OCI-LY1 (cell line): ENCODE data around the gene RXFP4.

ENCODE experiments used
- H2AFZ ChIP-seq: fragments of 200-600 bp; sonication (generic), shearing (Covaris generic); 2 replicates; pipeline ENCODE4 v1.6.0; 2014; ENCODE audit warnings: antibody characterized with exemption, mild to moderate bottlenecking, low read length
- H3F3A ChIP-seq: fragments of 200-600 bp; sonication (generic), shearing (Covaris generic); 2 replicates; pipeline ENCODE4 v1.6.0; 2014; ENCODE audit warnings: mild to moderate bottlenecking, antibody characterized with exemption, low read length, moderate library complexity; ENCODE audit not compliant: insufficient read depth
- H3K27ac ChIP-seq: fragments of 200-600 bp; sonication (generic); 2 replicates; pipeline ENCODE4 v1.5.1; 2014; ENCODE audit warnings: low read length, mixed run types, mild to moderate bottlenecking, low read depth; ENCODE audit not compliant: poor library complexity, severe bottlenecking
- H3K27me3 ChIP-seq: fragments of 200-600 bp; sonication (generic); 2 replicates; pipeline ENCODE4 v1.6.0; 2014; ENCODE audit warnings: antibody characterized with exemption, mild to moderate bottlenecking, low read length, moderate library complexity; ENCODE audit not compliant: insufficient read depth
- H3K36me3 ChIP-seq: fragments of 200-600 bp; sonication (generic); 2 replicates; pipeline ENCODE4 v1.6.1; 2014; ENCODE audit warnings: mild to moderate bottlenecking, antibody characterized with exemption, low read length, moderate library complexity, mixed read lengths; ENCODE audit not compliant: insufficient read depth
- H3K4me1 ChIP-seq: fragments of 200-600 bp; sonication (generic); 2 replicates; pipeline ENCODE4 v1.5.1; 2014; ENCODE audit warnings: mild to moderate bottlenecking, low read length, moderate library complexity; ENCODE audit not compliant: insufficient read depth, severe bottlenecking
- H3K4me2 ChIP-seq: fragments of 200-600 bp; sonication (generic), shearing (Covaris generic); 2 replicates; pipeline ENCODE4 v1.6.1; 2014; ENCODE audit warnings: low read length
- H3K4me3 ChIP-seq: fragments of 200-600 bp; sonication (generic); 2 replicates; pipeline ENCODE4 v1.5.1; 2014; ENCODE audit warnings: low read length, low read depth, mild to moderate bottlenecking, mixed read lengths; ENCODE audit not compliant: poor library complexity, severe bottlenecking
- H3K79me2 ChIP-seq: fragments of 200-600 bp; shearing (Covaris generic); 2 replicates; pipeline ENCODE4 v1.6.1; 2016; ENCODE audit warnings: mixed run types, low read length, mixed read lengths; ENCODE audit not compliant: insufficient read depth
- H3K9ac ChIP-seq: fragments of 200-600 bp; sonication (generic), shearing (Covaris generic); 2 replicates; pipeline ENCODE4 v1.6.1; 2014; ENCODE audit warnings: mild to moderate bottlenecking, low read length, mixed read lengths
- H3K9me2 ChIP-seq: fragments of 200-600 bp; sonication (generic), shearing (Covaris generic); 2 replicates; pipeline ENCODE4 v1.6.1; 2014; ENCODE audit warnings: low read depth, mild to moderate bottlenecking, low read length, mixed read lengths
- H3K9me3 ChIP-seq: fragments of 200-600 bp; shearing (Covaris generic); 2 replicates; pipeline ENCODE4 v1.6.1; 2014; ENCODE audit warnings: low read length, mixed read lengths
- H4K20me1 ChIP-seq: fragments of 200-600 bp; sonication (generic), shearing (Covaris generic); 2 replicates; pipeline ENCODE4 v1.6.0; 2016; ENCODE audit warnings: mild to moderate bottlenecking, low read length; ENCODE audit not compliant: insufficient read depth
- CTCF ChIP-seq: fragments of 200-600 bp; sonication (generic), shearing (Covaris generic); IDR thresholded peaks from 2 replicates; pipeline ENCODE4 v1.5.1; 2017; ENCODE audit warnings: mild to moderate bottlenecking, antibody characterized with exemption, low read length, moderate library complexity, mixed read lengths
- EZH2 ChIP-seq: fragments of 200-600 bp; sonication (generic), shearing (Covaris generic); IDR thresholded peaks from 2 replicates; pipeline ENCODE4 v1.8.0; 2017; ENCODE audit warnings: borderline replicate concordance, mixed run types, mild to moderate bottlenecking, antibody characterized with exemption, low read length, moderate library complexity, mixed read lengths

Gene RXFP4

DNA sequence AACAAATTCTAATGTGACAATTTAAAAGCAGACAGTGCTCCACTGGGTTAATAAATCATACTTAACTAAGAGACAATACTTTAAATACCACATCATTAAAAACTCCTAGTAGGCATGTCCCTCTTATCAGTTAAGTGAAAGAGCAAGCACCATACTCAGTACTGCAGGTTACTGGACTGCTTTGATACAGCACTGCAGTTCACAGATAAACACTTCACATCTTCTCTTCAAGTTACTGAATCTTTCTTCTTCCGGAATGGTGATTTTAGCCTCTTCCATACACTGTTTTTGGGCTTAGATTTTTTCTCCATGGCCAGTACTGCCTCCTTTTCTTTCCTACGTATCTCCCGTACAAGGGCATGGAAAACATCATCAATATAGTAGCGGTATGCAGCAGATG, 41.3 kb upstream of the RXFP4 start:
- H3K9me3 ChIP-seq: no peaks in the 10 kb centered on the region
- 0 out of 2 replicates have a peak, but pooled peaks cover 2% of the 10 kb centered on the region for H4K20me1 ChIP-seq
- no peak overlapping the region for H3K9ac ChIP-seq
- H2AFZ ChIP-seq: no peak overlapping the region
- peaks cover 75% of the 10 kb centered on the region for H3K36me3 ChIP-seq
- H3K4me3 ChIP-seq: no peak overlapping the region
- TF ChIP-seq EZH2: no peak
- no peak for TF ChIP-seq CTCF
- no peaks in the 10 kb centered on the region for H3K27me3 ChIP-seq
- no peak overlapping the region for H3K4me2 ChIP-seq
- H3K79me2 ChIP-seq: no peaks in the 10 kb centered on the region
- no peaks in the 10 kb centered on the region for H3K4me1 ChIP-seq
- no peaks in the 10 kb centered on the region; the same call in 1 of the 2 replicates for H3F3A ChIP-seq
- no peak overlapping the region for H3K27ac ChIP-seq
- no peaks in the 10 kb centered on the region for H3K9me2 ChIP-seq

DNA sequence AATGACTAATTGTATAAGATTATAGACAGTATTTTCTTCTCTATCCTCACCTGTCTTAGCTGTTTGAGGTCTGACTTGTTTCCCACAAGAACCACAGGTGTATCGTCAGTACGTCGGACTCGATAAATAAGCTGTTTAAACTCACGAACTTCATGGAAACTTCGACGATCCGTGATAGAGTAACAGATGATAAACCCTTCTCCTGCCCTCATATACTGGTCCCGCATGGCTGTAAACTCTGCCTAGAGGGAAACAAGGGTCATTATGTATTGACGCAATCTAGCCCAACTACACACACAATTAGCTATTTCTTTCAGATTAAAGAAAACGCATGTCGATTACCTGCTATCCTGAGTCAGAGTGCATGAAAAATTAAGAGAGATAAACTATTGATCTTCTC, 37.2 kb upstream of the RXFP4 start:
- H4K20me1 ChIP-seq: no peaks in the 10 kb centered on the region
- no peaks in the 10 kb centered on the region for H3K27me3 ChIP-seq
- no peak overlapping the region for H2AFZ ChIP-seq
- no peak overlapping the region for H3K9ac ChIP-seq
- no peaks in the 10 kb centered on the region for H3K79me2 ChIP-seq
- H3K4me3 ChIP-seq: no peak overlapping the region
- no peaks in the 10 kb centered on the region for H3K9me2 ChIP-seq
- TF ChIP-seq CTCF: no peak
- no peak for TF ChIP-seq EZH2
- no peaks in the 10 kb centered on the region for H3K9me3 ChIP-seq
- no peak overlapping the region for H3K27ac ChIP-seq
- H3K4me2 ChIP-seq: no peak overlapping the region
- H3K36me3 ChIP-seq: peaks cover 80% of the 10 kb centered on the region
- no peaks in the 10 kb centered on the region for H3K4me1 ChIP-seq
- H3F3A ChIP-seq: no peaks in the 10 kb centered on the region; the same call in 1 of the 2 replicates

- Histone ChIP-seq H3K27ac (no peak overlapping the region), H3K9ac (peak overlapping the region; percentile 65; the same call in 1 of the 2 replicates), H3F3A (peaks cover 9% of the 10 kb centered on the region)
Observed at GRCh38 chr1:155909894-155910293, 31.5 kb upstream of the RXFP4 start.

More at GRCh38 chr1:155909894-155910293, 31.5 kb upstream of the RXFP4 start:
- TF ChIP-seq CTCF (no peak), EZH2 (no peak)
- Histone ChIP-seq H4K20me1 (no peaks in the 10 kb centered on the region), H3K27me3 (no peaks in the 10 kb centered on the region), H3K4me2 (peak overlapping the region; percentile 95), H3K4me1 (peaks cover 23% of the 10 kb centered on the region), H3K36me3 (peaks cover 74% of the 10 kb centered on the region), H3K9me3 (no peaks in the 10 kb centered on the region), H3K79me2 (no peaks in the 10 kb centered on the region), H3K4me3 (peak overlapping the region; percentile 81), H3K9me2 (no peaks in the 10 kb centered on the region), H2AFZ (no peak overlapping the region)
